GM23338 (cell line): ENCODE measurements around the gene CYB5D1. TPM values are rescaled to one million over a fixed set of nuclear protein-coding genes. Genes with fewer than 3 reads are reported as not detected.

Experiments
- ATAC-seq: fragments of 200-7000 bp; cut with Tn5 transposase; 3 replicates; pipeline ENCODE4 v1.9.1; 2020
- DNase-seq: peaks from one replicate; pipeline ENCODE4 v3.0.0-alpha.2; 2015; ENCODE audit warnings: low spot score
- H2AFZ ChIP-seq: fragments of 200-600 bp; sonication (generic); 2 replicates; pipeline ENCODE4 v1.8.0; 2016; ENCODE audit warnings: antibody characterized with exemption, mild to moderate bottlenecking, moderate library complexity
- H3F3A ChIP-seq: fragments of 200-600 bp; sonication (generic); replicated peaks from 2 replicates; pipeline ENCODE4 v1.8.0; 2017; ENCODE audit warnings: antibody characterized with exemption, mixed run types, low read depth
- H3K27ac ChIP-seq: fragments of 200-600 bp; sonication (generic); 2 replicates; pipeline ENCODE4 v1.6.1; 2016; ENCODE audit warnings: low read depth
- H3K27me3 ChIP-seq: fragments of 200-600 bp; sonication (generic); 2 replicates; pipeline ENCODE4 v1.8.0; 2016; ENCODE audit warnings: mild to moderate bottlenecking, mixed run types, moderate library complexity; ENCODE audit not compliant: insufficient read depth
- H3K36me3 ChIP-seq: fragments of 200-600 bp; sonication (generic); 2 replicates; pipeline ENCODE4 v1.8.0; 2016; ENCODE audit warnings: mild to moderate bottlenecking; ENCODE audit not compliant: insufficient read depth
- H3K4me1 ChIP-seq: fragments of 200-600 bp; sonication (generic); 2 replicates; pipeline ENCODE4 v1.8.0; 2016; ENCODE audit warnings: mild to moderate bottlenecking, moderate library complexity; ENCODE audit not compliant: insufficient read depth
- H3K4me2 ChIP-seq: fragments of 200-600 bp; sonication (generic); 2 replicates; pipeline ENCODE4 v1.7.1; 2017; ENCODE audit warnings: mixed run types
- H3K4me3 ChIP-seq: fragments of 200-600 bp; sonication (generic); 2 replicates; pipeline ENCODE4 v1.6.1; 2016; ENCODE audit warnings: mixed run types
- H3K79me2 ChIP-seq: fragments of 200-600 bp; sonication (generic); replicated peaks from 2 replicates; pipeline ENCODE4 v1.8.0; 2017; ENCODE audit warnings: mild to moderate bottlenecking; ENCODE audit not compliant: insufficient read depth
- H3K9me2 ChIP-seq: fragments of 200-600 bp; sonication (generic); 2 replicates; pipeline ENCODE4 v1.8.0; 2017; ENCODE audit not compliant: insufficient read depth
- H4K20me1 ChIP-seq: fragments of 200-600 bp; sonication (generic); replicated peaks from 2 replicates; pipeline ENCODE4 v1.8.0; 2017; ENCODE audit warnings: mild to moderate bottlenecking; ENCODE audit not compliant: insufficient read depth
- H3K27ac Mint-ChIP-seq: 2 replicates; pipeline ENCODE4 v1.8.0; 2020; ENCODE audit warnings: inconsistent platforms, mild to moderate bottlenecking, moderate library complexity, mixed read lengths
- H3K27me3 Mint-ChIP-seq: 3 replicates; pipeline ENCODE4 v1.8.0; 2022; ENCODE audit warnings: low read depth, mild to moderate bottlenecking, moderate library complexity, mixed read lengths, inconsistent platforms; ENCODE audit not compliant: insufficient read depth, poor library complexity
- H3K36me3 Mint-ChIP-seq: 3 replicates; pipeline ENCODE4 v1.8.0; 2021; ENCODE audit warnings: low read depth, mild to moderate bottlenecking, inconsistent platforms, moderate library complexity, mixed read lengths
- H3K4me1 Mint-ChIP-seq: 3 replicates; pipeline ENCODE4 v1.8.0; 2020; ENCODE audit warnings: mild to moderate bottlenecking, inconsistent platforms, mixed read lengths
- H3K4me3 Mint-ChIP-seq: 3 replicates; pipeline ENCODE4 v1.8.0; 2021; ENCODE audit warnings: moderate library complexity, mild to moderate bottlenecking, inconsistent platforms, mixed read lengths
- H3K9me3 Mint-ChIP-seq: 3 replicates; pipeline ENCODE4 v1.8.0; 2020; ENCODE audit warnings: moderate library complexity, mild to moderate bottlenecking, inconsistent platforms, mixed read lengths
- CREB1 ChIP-seq: fragments of 250-450 bp; sonication (Bioruptor Pico); IDR thresholded peaks from 2 replicates; pipeline ENCODE4 v1.5.0; 2020; ENCODE audit warnings: low read depth, mild to moderate bottlenecking, moderate library complexity
- EZH2 ChIP-seq: fragments of 200-600 bp; sonication (generic); IDR thresholded peaks from one replicate; pipeline ENCODE4 v1.8.0; 2017; ENCODE audit warnings: antibody characterized with exemption, mild to moderate bottlenecking, low read depth; ENCODE audit not compliant: unreplicated experiment
- EZH2phosphoT487 ChIP-seq: fragments of 200-600 bp; sonication (generic); IDR thresholded peaks from one replicate; pipeline ENCODE4 v1.8.1; 2018; ENCODE audit warnings: antibody characterized with exemption; ENCODE audit not compliant: unreplicated experiment
- JUNB ChIP-seq: IDR thresholded peaks from one replicate; pipeline ENCODE4 v1.6.1; 2016; ENCODE audit warnings: antibody characterized with exemption; ENCODE audit not compliant: unreplicated experiment
- NANOG ChIP-seq: IDR thresholded peaks from 2 replicates; pipeline ENCODE4 v1.6.1; 2016; ENCODE audit warnings: antibody characterized with exemption, borderline replicate concordance
- STAT1 ChIP-seq: IDR thresholded peaks from one replicate; pipeline ENCODE4 v1.6.1; 2016; ENCODE audit warnings: antibody characterized with exemption; ENCODE audit not compliant: unreplicated experiment
- ZNF114 ChIP-seq: fragments of 250-450 bp; sonication (Bioruptor Pico); IDR thresholded peaks from 2 replicates; pipeline ENCODE4 v1.5.0; 2020; ENCODE audit warnings: mild to moderate bottlenecking, moderate library complexity
- polyA plus RNA-seq: library from polyadenylated mRNA; unstranded; fragments of >200 nt; fragmentation: Nextera tagmentation; extraction: Ambion mirVana; gene quantifications from 2 replicates; pipeline ENCODE4 v1.2.1, GENCODE V29; 2016
- total RNA-seq: library from RNA; depleted of rRNA; stranded (reverse); fragments of >200 nt; shearing (Covaris generic); gene quantifications from 2 replicates; pipeline ENCODE4 v1.2.3, GENCODE V29; 2014
- TF ChIP-seq, protein P1 (sequence below), 2 experiments: fragments of 200-600 bp in 1 of 2; sonication (generic) in 1 of 2; conservative IDR thresholded peaks; 2 replicates each; pipeline versions ENCODE4 v1.5.1 to v1.6.1; 2016 to 2017; ENCODE audit warnings: antibody characterized with exemption in 2 of 2, low read depth in 2 of 2, mild to moderate bottlenecking in 2 of 2, moderate library complexity in 1 of 2
- TF ChIP-seq, protein P2 (sequence below): IDR thresholded peaks from 2 replicates; pipeline ENCODE4 v1.6.1; 2016; ENCODE audit warnings: antibody characterized with exemption
- TF ChIP-seq, protein P3 (sequence below): fragments of 250-450 bp; sonication (Bioruptor Pico); IDR thresholded peaks from 2 replicates; pipeline ENCODE4 v1.5.0; 2020; ENCODE audit warnings: mild to moderate bottlenecking, moderate library complexity

Gene CYB5D1
- total and polyA plus RNA-seq, 2 experiments from 2014 or later = 3.5 to 8.4 TPM

DNA sequence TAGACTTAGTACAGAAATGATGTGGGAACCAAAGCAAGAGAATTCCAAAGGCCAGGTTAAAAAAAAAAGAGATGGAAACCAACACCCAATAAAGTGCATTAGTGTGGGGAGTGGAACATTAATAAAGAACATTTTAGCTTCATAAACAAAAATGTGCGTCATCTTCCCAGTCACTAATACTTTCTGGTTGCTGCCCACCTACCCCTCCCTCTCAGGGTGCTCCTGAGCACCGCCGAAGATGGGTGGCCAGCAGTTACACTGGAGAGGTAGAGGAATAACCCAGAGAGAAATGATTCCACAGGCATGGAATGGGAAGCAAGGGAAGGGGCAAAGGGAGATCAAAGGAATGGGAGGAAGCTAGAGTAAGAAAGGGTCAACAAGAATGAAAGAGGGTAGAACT, 24.8 kb downstream of the CYB5D1 start:
- no peak for ATAC-seq

More for the DNA sequence above, 24.8 kb downstream of the CYB5D1 start:
- no peak overlapping the region for H3K27ac ChIP-seq
- Mint-ChIP-seq H3K27ac (no peak overlapping the region), H3K4me1 (peaks cover 3% of the 10 kb centered on the region; the same call in 1 of the 3 replicates), H3K27me3 (peaks cover 2% of the 10 kb centered on the region), H3K9me3 (no peaks in the 10 kb centered on the region; the same call in 2 of the 3 replicates), H3K36me3 (no peaks in the 10 kb centered on the region; the same call in 2 of the 3 replicates), H3K4me3 (no peak overlapping the region)
- H3K4me1 ChIP-seq = peaks cover 29% of the 10 kb centered on the region
- DNase-seq = no peak
- no peaks in the 10 kb centered on the region for H3K9me2 ChIP-seq
- TF ChIP-seq ZNF114 (CRISPR knock-in tag) (no peak), STAT1 (no peak), EZH2phosphoT487 (no peak), JUNB (no peak), EZH2 (no peak), NANOG (no peak), CREB1 (CRISPR knock-in tag) (no peak)
- TF ChIP-seq, protein P1, sequence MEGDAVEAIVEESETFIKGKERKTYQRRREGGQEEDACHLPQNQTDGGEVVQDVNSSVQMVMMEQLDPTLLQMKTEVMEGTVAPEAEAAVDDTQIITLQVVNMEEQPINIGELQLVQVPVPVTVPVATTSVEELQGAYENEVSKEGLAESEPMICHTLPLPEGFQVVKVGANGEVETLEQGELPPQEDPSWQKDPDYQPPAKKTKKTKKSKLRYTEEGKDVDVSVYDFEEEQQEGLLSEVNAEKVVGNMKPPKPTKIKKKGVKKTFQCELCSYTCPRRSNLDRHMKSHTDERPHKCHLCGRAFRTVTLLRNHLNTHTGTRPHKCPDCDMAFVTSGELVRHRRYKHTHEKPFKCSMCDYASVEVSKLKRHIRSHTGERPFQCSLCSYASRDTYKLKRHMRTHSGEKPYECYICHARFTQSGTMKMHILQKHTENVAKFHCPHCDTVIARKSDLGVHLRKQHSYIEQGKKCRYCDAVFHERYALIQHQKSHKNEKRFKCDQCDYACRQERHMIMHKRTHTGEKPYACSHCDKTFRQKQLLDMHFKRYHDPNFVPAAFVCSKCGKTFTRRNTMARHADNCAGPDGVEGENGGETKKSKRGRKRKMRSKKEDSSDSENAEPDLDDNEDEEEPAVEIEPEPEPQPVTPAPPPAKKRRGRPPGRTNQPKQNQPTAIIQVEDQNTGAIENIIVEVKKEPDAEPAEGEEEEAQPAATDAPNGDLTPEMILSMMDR (conservative IDR thresholded peaks at IDR 0.05; ENCODE audit: low read depth in 2 of 2) = no peak
- TF ChIP-seq, protein P2, sequence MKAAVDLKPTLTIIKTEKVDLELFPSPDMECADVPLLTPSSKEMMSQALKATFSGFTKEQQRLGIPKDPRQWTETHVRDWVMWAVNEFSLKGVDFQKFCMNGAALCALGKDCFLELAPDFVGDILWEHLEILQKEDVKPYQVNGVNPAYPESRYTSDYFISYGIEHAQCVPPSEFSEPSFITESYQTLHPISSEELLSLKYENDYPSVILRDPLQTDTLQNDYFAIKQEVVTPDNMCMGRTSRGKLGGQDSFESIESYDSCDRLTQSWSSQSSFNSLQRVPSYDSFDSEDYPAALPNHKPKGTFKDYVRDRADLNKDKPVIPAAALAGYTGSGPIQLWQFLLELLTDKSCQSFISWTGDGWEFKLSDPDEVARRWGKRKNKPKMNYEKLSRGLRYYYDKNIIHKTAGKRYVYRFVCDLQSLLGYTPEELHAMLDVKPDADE = no peak
- TF ChIP-seq, protein P3, sequence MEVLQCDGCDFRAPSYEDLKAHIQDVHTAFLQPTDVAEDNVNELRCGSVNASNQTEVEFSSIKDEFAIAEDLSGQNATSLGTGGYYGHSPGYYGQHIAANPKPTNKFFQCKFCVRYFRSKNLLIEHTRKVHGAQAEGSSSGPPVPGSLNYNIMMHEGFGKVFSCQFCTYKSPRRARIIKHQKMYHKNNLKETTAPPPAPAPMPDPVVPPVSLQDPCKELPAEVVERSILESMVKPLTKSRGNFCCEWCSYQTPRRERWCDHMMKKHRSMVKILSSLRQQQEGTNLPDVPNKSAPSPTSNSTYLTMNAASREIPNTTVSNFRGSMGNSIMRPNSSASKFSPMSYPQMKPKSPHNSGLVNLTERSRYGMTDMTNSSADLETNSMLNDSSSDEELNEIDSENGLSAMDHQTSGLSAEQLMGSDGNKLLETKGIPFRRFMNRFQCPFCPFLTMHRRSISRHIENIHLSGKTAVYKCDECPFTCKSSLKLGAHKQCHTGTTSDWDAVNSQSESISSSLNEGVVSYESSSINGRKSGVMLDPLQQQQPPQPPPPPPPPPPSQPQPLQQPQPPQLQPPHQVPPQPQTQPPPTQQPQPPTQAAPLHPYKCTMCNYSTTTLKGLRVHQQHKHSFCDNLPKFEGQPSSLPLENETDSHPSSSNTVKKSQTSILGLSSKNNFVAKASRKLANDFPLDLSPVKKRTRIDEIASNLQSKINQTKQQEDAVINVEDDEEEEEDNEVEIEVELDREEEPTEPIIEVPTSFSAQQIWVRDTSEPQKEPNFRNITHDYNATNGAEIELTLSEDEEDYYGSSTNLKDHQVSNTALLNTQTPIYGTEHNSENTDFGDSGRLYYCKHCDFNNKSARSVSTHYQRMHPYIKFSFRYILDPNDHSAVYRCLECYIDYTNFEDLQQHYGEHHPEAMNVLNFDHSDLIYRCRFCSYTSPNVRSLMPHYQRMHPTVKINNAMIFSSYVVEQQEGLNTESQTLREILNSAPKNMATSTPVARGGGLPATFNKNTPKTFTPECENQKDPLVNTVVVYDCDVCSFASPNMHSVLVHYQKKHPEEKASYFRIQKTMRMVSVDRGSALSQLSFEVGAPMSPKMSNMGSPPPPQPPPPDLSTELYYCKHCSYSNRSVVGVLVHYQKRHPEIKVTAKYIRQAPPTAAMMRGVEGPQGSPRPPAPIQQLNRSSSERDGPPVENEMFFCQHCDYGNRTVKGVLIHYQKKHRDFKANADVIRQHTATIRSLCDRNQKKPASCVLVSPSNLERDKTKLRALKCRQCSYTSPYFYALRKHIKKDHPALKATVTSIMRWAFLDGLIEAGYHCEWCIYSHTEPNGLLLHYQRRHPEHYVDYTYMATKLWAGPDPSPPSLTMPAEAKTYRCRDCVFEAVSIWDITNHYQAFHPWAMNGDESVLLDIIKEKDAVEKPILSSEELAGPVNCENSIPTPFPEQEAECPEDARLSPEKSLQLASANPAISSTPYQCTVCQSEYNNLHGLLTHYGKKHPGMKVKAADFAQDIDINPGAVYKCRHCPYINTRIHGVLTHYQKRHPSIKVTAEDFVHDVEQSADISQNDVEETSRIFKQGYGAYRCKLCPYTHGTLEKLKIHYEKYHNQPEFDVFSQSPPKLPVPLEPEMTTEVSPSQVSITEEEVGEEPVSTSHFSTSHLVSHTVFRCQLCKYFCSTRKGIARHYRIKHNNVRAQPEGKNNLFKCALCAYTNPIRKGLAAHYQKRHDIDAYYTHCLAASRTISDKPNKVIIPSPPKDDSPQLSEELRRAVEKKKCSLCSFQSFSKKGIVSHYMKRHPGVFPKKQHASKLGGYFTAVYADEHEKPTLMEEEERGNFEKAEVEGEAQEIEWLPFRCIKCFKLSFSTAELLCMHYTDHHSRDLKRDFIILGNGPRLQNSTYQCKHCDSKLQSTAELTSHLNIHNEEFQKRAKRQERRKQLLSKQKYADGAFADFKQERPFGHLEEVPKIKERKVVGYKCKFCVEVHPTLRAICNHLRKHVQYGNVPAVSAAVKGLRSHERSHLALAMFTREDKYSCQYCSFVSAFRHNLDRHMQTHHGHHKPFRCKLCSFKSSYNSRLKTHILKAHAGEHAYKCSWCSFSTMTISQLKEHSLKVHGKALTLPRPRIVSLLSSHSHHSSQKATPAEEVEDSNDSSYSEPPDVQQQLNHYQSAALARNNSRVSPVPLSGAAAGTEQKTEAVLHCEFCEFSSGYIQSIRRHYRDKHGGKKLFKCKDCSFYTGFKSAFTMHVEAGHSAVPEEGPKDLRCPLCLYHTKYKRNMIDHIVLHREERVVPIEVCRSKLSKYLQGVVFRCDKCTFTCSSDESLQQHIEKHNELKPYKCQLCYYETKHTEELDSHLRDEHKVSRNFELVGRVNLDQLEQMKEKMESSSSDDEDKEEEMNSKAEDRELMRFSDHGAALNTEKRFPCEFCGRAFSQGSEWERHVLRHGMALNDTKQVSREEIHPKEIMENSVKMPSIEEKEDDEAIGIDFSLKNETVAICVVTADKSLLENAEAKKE (CRISPR knock-in tag) = no peak
- H3K36me3 ChIP-seq = no peaks in the 10 kb centered on the region
- peaks cover 8% of the 10 kb centered on the region for H3F3A ChIP-seq
- peaks cover 60% of the 10 kb centered on the region for H3K27me3 ChIP-seq
- no peak overlapping the region for H3K4me3 ChIP-seq
- H4K20me1 ChIP-seq = no peaks in the 10 kb centered on the region
- no peak overlapping the region for H3K4me2 ChIP-seq
- H2AFZ ChIP-seq = no peak overlapping the region
- H3K79me2 ChIP-seq = no peaks in the 10 kb centered on the region
